ENCODE results near the gene SIM2.

Gene SIM2

GRCh38 chr21:36721817-36722216, 22.9 kb downstream of the SIM2 start:
- in situ Hi-C loops (cut with HindIII; ENCODE audit: low sequenced_read_pairs) = no loop called here
- no peak overlapping the region for H3K4me3 ChIP-seq (ENCODE audit: low read depth, low read length)

GRCh38 chr21:36722370-36723368, 23.8 kb downstream of the SIM2 start:
- no peak for TF ChIP-seq CTCF (IDR thresholded peaks at IDR 0.05; ENCODE audit: low read depth, low read length)
- DNase-seq (ENCODE audit: low read depth, low spot score) = no peak
- no peak overlapping the region for H3K4me3 ChIP-seq (ENCODE audit: low read depth, low read length)
- in situ Hi-C loops (cut with HindIII; ENCODE audit: low sequenced_read_pairs) = no loop called here

More at GRCh38 chr21:36721817-36722216, 22.9 kb downstream of the SIM2 start:
- no peak for DNase-seq (ENCODE audit: low read depth, low spot score)
- no peak for TF ChIP-seq CTCF (IDR thresholded peaks at IDR 0.05; ENCODE audit: low read depth, low read length)

GRCh38 chr21:36723371-36723881, 24.5 kb downstream of the SIM2 start:
- in situ Hi-C loops (cut with HindIII; ENCODE audit: low sequenced_read_pairs) = no loop called here
- no peak for TF ChIP-seq CTCF (IDR thresholded peaks at IDR 0.05; ENCODE audit: low read depth, low read length)
- no peak for DNase-seq (ENCODE audit: low read depth, low spot score)
- no peak overlapping the region for H3K4me3 ChIP-seq (ENCODE audit: low read depth, low read length)

GRCh38 chr21:36724660-36725059, 25.7 kb downstream of the SIM2 start:
- no peak for DNase-seq (ENCODE audit: low read depth, low spot score)
- no peak overlapping the region for H3K4me3 ChIP-seq (ENCODE audit: low read depth, low read length)
- in situ Hi-C loops (cut with HindIII; ENCODE audit: low sequenced_read_pairs) = no loop called here
- no peak for TF ChIP-seq CTCF (IDR thresholded peaks at IDR 0.05; ENCODE audit: low read depth, low read length)

- H3K4me3 ChIP-seq (ENCODE audit: low read depth, low read length) = no peak overlapping the region
- no peak for TF ChIP-seq CTCF (IDR thresholded peaks at IDR 0.05; ENCODE audit: low read depth, low read length)
- DNase-seq (ENCODE audit: low read depth, low spot score) = no peak
- in situ Hi-C loops (cut with HindIII; ENCODE audit: low sequenced_read_pairs) = no loop called here
Observed at GRCh38 chr21:36725793-36726386, 27.0 kb downstream of the SIM2 start.

- DNase-seq (ENCODE audit: low read depth, low spot score) = no peak
- in situ Hi-C loops (cut with HindIII; ENCODE audit: low sequenced_read_pairs) = no loop called here
- no peak overlapping the region for H3K4me3 ChIP-seq (ENCODE audit: low read depth, low read length)
- no peak for TF ChIP-seq CTCF (IDR thresholded peaks at IDR 0.05; ENCODE audit: low read depth, low read length)
Observed at GRCh38 chr21:36727866-36728265, 29.0 kb downstream of the SIM2 start.
